Chondrocyte (in vitro differentiated cells): Measurements from ENCODE around the gene PELI1. TPM values are rescaled to one million over a fixed set of nuclear protein-coding genes. Genes with fewer than 3 reads are reported as not detected.
A peak's percentile ranks its signal among the peaks of the same experiment; 100 is the strongest.

ENCODE experiments used
- DNase-seq: peaks from one replicate; pipeline ENCODE4 v3.0.0; 2021; ENCODE audit warnings: mixed read lengths, low spot score
- H3K27ac Mint-ChIP-seq: one replicate; pipeline ENCODE4 v1.8.0; 2021; ENCODE audit warnings: mild to moderate bottlenecking, moderate library complexity, mixed read lengths; ENCODE audit not compliant: unreplicated experiment
- H3K27me3 Mint-ChIP-seq: 2 replicates; pipeline ENCODE4 v1.8.0; 2021; ENCODE audit warnings: low read depth, mixed read lengths
- H3K36me3 Mint-ChIP-seq: 2 replicates; pipeline ENCODE4 v1.8.0; 2021; ENCODE audit warnings: low read depth, mixed read lengths
- H3K4me1 Mint-ChIP-seq: 2 replicates; pipeline ENCODE4 v1.8.0; 2021; ENCODE audit warnings: low read depth, mild to moderate bottlenecking, mixed read lengths
- H3K4me3 Mint-ChIP-seq: one replicate; pipeline ENCODE4 v1.8.0; 2021; ENCODE audit warnings: mild to moderate bottlenecking, moderate library complexity, mixed read lengths; ENCODE audit not compliant: unreplicated experiment
- H3K9me3 Mint-ChIP-seq: 2 replicates; pipeline ENCODE4 v1.8.0; 2021; ENCODE audit warnings: low read depth, mixed read lengths
- total RNA-seq: library from RNA; stranded (reverse); gene quantifications from 3 replicates; pipeline ENCODE4 v1.2.1, GENCODE V29; 2021
- TF ChIP-seq, protein P1 (sequence below): fragments of 200-600 bp; sonication (generic); IDR thresholded peaks from 2 replicates; pipeline ENCODE4 v1.5.0; 2021; ENCODE audit warnings: antibody characterized with exemption, mild to moderate bottlenecking, moderate library complexity

Gene PELI1
- total RNA-seq, 1 donor from 2014 or later, result 24.4 TPM

DNA sequence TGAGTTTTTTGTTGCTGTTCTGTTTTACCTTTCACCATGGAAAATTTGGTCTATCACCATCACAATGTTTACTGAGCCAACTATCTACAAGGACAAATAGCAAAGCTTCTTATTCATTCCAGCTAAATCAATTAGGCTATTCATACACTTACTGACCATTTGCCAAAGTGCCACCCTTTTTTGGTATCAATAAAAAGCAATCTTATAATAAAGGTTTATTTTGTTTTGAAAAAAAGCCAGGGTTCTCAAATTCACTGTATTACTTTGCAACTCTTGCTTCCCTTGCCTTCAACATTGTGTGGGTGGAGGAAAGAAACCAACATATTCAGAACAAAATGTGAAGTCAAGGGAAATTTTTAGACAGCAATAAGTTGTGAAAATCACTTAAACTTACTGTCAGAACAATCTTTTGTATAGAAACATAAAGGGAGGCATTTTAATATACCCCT lies 15.3 kb downstream of the PELI1 start:
- no peaks in the 10 kb centered on the region for H3K36me3 Mint-ChIP-seq
- DNase-seq, result no peak
- H3K4me3 Mint-ChIP-seq, result no peak overlapping the region
- peaks cover 1% of the 10 kb centered on the region for H3K9me3 Mint-ChIP-seq
- H3K27me3 Mint-ChIP-seq, result no peaks in the 10 kb centered on the region
- H3K4me1 Mint-ChIP-seq, result peaks cover 34% of the 10 kb centered on the region
- peak overlapping the region; percentile 17 for H3K27ac Mint-ChIP-seq
- TF ChIP-seq, protein P1, sequence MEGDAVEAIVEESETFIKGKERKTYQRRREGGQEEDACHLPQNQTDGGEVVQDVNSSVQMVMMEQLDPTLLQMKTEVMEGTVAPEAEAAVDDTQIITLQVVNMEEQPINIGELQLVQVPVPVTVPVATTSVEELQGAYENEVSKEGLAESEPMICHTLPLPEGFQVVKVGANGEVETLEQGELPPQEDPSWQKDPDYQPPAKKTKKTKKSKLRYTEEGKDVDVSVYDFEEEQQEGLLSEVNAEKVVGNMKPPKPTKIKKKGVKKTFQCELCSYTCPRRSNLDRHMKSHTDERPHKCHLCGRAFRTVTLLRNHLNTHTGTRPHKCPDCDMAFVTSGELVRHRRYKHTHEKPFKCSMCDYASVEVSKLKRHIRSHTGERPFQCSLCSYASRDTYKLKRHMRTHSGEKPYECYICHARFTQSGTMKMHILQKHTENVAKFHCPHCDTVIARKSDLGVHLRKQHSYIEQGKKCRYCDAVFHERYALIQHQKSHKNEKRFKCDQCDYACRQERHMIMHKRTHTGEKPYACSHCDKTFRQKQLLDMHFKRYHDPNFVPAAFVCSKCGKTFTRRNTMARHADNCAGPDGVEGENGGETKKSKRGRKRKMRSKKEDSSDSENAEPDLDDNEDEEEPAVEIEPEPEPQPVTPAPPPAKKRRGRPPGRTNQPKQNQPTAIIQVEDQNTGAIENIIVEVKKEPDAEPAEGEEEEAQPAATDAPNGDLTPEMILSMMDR, result no peak

DNA sequence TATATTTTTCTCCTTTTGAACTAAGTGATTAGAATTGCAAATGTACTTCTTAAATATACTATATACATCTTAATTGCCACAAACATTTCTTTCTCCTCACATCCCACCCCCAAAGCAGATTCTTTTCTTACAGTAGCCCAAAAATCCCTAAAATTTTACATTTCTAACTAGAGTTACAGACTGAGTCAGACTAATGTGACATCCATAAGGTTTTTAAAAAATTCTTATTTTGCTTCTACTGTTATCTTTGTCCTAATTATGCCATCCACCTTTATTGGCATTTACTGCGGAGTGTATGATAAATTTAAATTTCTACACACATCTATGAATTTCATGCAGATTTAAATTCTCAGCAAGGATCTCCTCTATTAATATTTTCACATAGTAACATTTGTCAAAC lies 15.8 kb downstream of the PELI1 start:
- H3K27ac Mint-ChIP-seq, result no peak overlapping the region
- H3K4me1 Mint-ChIP-seq, result peaks cover 33% of the 10 kb centered on the region
- H3K4me3 Mint-ChIP-seq, result no peak overlapping the region
- no peaks in the 10 kb centered on the region for H3K36me3 Mint-ChIP-seq
- H3K9me3 Mint-ChIP-seq, result peaks cover 6% of the 10 kb centered on the region
- TF ChIP-seq, protein P1, result no peak
- no peak for DNase-seq
- no peaks in the 10 kb centered on the region for H3K27me3 Mint-ChIP-seq

DNA sequence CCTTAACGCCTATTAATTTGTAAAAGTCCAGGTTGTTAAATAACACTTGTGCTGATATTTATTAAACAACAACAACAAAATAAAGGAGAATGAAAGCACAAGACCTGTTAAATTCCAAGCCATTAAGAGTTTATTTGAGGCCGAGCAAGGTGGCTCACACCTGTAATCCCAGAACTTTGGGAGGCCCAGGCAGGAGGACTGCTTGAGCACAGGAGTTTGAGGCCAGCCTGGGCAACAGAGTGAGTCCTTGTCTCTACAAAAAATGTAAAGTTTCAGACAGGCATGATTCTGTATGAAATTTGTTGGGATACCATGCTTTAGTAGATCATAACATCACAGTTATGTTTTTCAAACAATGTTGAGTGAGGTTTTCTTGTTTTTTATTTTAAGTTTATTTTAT lies 17.1 kb downstream of the PELI1 start:
- Mint-ChIP-seq H3K4me3 (no peak overlapping the region), H3K27ac (no peak overlapping the region), H3K36me3 (no peaks in the 10 kb centered on the region), H3K9me3 (peaks cover 6% of the 10 kb centered on the region), H3K27me3 (no peaks in the 10 kb centered on the region), H3K4me1 (peaks cover 25% of the 10 kb centered on the region)
- TF ChIP-seq, protein P1, result no peak
- DNase-seq, result no peak

DNA sequence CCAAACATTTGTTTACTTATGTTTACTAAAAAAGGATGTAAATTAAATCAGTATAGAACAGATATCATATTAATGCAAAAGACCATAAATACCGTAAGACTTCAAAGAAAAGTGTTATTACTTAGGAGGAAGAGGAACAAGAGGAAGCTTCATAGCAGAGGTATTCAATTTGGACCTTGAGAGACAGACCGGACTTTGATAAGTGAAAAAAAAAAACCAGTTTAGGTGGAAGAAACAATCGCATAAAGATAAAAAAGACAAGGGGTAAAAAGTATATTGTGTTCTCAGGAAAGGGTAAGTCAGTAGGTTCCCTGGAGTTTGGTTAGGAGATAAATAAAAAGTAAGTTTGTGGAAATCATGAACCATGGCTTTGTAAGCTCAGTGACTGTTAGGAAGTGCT lies 17.6 kb downstream of the PELI1 start:
- no peak overlapping the region for H3K4me3 Mint-ChIP-seq
- H3K27ac Mint-ChIP-seq, result no peak overlapping the region
- TF ChIP-seq, protein P1, result no peak
- DNase-seq, result no peak
- peaks cover 6% of the 10 kb centered on the region for H3K9me3 Mint-ChIP-seq
- no peaks in the 10 kb centered on the region for H3K27me3 Mint-ChIP-seq
- H3K36me3 Mint-ChIP-seq, result no peaks in the 10 kb centered on the region
- H3K4me1 Mint-ChIP-seq, result peaks cover 20% of the 10 kb centered on the region

DNA sequence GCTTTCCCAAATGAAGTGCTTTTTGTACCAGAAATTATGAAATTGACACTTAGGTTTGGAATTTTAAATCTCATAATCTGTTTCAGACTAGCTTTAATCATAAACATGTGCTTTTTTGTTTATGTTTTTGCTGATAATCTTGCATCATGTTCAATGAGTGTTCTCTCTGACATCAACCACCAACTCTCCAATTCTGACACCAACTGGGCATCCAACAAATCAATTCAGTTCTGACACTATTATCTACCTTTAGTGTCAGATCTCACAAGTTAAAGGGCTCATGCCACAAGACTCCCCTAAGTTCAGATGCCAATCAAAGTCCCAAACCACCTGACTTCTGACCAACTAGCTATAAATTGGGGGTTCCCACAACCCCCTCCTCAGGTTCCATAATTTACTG lies 19.6 kb downstream of the PELI1 start:
- H3K27me3 Mint-ChIP-seq, result no peaks in the 10 kb centered on the region
- TF ChIP-seq, protein P1, result no peak
- no peaks in the 10 kb centered on the region for H3K36me3 Mint-ChIP-seq
- H3K27ac Mint-ChIP-seq, result no peak overlapping the region
- peaks cover 6% of the 10 kb centered on the region for H3K9me3 Mint-ChIP-seq
- DNase-seq, result no peak
- peaks cover 14% of the 10 kb centered on the region for H3K4me1 Mint-ChIP-seq
- H3K4me3 Mint-ChIP-seq, result no peak overlapping the region
